Thyroid gland (tissue), 4 donors: ENCODE data around the gene CCDC63.

ENCODE experiments used
- POLR2A ChIP-seq, 2 donors: fragments of 450-650 bp; IDR thresholded peaks; one replicate each; pipeline ENCODE4 v1.6.1; 2017; ENCODE audit warnings: antibody characterized with exemption in 2 of 2, mild to moderate bottlenecking in 2 of 2, moderate library complexity in 1 of 2
- TF ChIP-seq, protein P1 (sequence below), 6 experiments: fragments of 200-600 bp in 3 of 6; fragments of 450-650 bp in 3 of 6; sonication (generic) in 3 of 6; IDR thresholded peaks; one replicate each; pipeline ENCODE4 v1.5.1; 2016 to 2019; ENCODE audit warnings: antibody characterized with exemption in 6 of 6, mild to moderate bottlenecking in 2 of 6, inconsistent platforms in 1 of 6, moderate library complexity in 1 of 6

DNA sequence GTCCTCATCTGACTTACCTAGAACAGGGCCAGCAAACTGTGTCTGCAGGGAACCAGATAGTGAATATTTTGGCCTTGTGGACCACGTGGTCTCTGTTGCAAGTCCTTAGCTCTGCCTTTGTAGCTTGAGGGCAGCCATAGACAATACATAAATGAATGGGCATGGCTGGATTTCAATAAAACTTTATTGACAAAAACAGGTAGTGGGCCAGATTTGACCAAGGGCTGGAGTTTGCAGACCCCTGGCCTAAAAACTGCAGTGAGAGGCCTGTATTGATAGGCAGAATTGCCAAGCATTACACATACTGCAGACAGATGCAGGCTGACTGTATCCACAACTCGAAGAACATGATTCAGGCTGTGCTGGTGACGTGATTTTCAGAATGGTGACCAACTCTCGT, 25.3 kb downstream of the CCDC63 start:
- no peak for TF ChIP-seq POLR2A (IDR thresholded peaks at IDR 0.05)
- TF ChIP-seq, protein P1, sequence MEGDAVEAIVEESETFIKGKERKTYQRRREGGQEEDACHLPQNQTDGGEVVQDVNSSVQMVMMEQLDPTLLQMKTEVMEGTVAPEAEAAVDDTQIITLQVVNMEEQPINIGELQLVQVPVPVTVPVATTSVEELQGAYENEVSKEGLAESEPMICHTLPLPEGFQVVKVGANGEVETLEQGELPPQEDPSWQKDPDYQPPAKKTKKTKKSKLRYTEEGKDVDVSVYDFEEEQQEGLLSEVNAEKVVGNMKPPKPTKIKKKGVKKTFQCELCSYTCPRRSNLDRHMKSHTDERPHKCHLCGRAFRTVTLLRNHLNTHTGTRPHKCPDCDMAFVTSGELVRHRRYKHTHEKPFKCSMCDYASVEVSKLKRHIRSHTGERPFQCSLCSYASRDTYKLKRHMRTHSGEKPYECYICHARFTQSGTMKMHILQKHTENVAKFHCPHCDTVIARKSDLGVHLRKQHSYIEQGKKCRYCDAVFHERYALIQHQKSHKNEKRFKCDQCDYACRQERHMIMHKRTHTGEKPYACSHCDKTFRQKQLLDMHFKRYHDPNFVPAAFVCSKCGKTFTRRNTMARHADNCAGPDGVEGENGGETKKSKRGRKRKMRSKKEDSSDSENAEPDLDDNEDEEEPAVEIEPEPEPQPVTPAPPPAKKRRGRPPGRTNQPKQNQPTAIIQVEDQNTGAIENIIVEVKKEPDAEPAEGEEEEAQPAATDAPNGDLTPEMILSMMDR (IDR thresholded peaks at IDR 0.05) = no peak
